HG03159 (cell line): ENCODE data around the gene OR6V1.

ENCODE experiments used
- ATAC-seq: cut with Tn5 transposase; IDR thresholded peaks from one replicate; pipeline ENCODE4 v1.9.1; 2021; ENCODE audit warnings: mild to moderate bottlenecking, moderate library complexity; ENCODE audit not compliant: unreplicated experiment

The OR6V1 gene, protein sequence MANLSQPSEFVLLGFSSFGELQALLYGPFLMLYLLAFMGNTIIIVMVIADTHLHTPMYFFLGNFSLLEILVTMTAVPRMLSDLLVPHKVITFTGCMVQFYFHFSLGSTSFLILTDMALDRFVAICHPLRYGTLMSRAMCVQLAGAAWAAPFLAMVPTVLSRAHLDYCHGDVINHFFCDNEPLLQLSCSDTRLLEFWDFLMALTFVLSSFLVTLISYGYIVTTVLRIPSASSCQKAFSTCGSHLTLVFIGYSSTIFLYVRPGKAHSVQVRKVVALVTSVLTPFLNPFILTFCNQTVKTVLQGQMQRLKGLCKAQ

DNA sequence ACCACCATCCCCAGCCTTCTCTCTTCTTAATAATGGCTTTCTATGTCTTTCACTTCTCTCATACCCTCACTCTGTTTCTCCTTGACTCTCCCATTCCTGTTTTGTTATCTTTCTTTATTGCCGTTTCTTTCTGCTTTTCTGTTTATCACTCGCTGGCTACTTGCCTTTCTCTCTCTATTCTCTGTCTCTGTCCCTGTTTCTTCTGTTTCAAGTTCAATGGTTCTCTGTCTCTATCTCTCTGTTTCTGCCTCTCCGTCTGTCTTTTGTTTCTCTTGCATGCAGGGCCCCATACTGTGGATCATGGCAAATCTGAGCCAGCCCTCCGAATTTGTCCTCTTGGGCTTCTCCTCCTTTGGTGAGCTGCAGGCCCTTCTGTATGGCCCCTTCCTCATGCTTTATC is at the start of gene OR6V1:
Gene OR6V1 (plus strand): TSS at position 301 of the 400 bp plus-strand sequence. CDS start 0 bp downstream, at position 301.
- ATAC-seq = no peak

DNA sequence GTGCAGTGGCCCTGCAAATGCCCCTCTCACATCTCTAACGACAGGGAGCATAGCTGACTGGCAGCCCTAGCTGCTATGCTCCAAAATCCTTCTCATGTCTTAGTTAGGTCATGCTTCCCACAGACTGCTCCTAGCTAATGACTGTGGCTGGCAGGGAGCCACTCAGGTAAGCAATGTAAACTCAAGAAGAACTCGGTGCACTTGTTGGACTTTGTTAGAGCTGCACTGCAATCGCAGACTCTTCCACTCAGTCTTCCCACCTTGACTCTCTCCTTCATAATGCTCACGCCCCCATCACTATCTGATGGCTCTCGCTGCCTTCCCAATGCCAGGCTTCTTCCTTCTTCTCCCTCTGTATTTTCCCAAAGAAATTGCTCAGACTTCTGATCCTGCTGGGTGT is 49.2 kb upstream of the OR6V1 start:
- no peak for ATAC-seq

DNA sequence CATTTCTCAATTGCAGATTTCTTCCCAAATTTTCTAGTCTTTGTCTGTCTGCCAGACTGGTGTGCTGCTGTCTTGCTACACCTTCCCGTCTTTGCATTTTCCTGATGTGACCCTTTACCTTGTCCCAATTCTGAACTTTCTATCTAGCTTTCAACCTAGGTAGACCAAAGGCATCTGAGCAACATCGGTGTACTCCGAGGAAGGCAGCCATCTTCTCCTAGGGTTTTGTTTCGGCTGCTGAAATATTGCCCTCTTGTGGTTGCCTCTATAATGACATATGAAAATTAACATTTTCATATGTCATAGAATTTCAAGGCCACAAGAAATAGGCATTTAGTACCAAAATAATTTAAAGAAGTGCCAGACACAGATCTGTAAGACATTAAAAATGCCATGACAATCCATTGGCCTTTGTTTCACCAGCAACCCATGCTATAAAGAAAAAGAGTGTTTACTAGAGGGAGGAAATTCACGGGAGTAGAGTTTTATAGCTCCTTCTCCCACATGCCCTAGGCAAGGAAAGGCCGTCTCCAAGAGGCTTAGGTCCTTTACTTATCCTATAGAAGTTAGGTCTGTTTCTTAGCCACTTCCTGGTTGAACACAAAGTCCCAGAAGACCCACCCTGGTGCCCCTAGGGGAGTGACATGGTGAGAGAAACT is 48.6 kb upstream of the OR6V1 start:
- ATAC-seq = peak; percentile 71

DNA sequence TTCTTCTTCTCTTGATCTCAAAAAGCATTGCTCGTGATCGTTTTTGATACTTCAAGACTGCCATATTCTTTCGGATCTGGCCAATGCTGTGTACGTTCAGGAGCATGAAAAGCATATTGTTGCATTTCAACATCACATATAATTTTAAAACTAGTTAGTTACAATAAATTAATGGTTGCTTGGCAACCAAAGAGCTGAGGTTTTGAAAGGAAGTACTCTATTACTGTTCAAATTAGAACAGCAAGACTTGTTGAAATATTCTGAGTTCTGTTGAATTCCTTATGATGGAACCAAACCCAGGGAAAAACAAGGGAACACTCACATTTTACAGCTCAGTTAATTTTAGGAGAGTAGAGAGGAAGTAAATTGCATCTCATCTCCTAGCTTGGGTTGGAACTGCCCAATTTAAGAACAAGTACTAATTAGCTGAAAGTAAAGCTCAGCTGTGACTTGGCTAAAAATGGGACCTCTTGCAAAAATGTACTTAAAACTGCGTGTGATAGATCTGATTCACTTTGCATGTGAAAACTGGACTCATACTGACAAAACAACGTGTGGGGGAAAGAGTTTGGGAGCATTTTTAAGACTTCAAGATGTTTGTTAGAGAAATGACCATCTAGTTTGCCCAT is 46.4 kb upstream of the OR6V1 start:
- no peak for ATAC-seq

DNA sequence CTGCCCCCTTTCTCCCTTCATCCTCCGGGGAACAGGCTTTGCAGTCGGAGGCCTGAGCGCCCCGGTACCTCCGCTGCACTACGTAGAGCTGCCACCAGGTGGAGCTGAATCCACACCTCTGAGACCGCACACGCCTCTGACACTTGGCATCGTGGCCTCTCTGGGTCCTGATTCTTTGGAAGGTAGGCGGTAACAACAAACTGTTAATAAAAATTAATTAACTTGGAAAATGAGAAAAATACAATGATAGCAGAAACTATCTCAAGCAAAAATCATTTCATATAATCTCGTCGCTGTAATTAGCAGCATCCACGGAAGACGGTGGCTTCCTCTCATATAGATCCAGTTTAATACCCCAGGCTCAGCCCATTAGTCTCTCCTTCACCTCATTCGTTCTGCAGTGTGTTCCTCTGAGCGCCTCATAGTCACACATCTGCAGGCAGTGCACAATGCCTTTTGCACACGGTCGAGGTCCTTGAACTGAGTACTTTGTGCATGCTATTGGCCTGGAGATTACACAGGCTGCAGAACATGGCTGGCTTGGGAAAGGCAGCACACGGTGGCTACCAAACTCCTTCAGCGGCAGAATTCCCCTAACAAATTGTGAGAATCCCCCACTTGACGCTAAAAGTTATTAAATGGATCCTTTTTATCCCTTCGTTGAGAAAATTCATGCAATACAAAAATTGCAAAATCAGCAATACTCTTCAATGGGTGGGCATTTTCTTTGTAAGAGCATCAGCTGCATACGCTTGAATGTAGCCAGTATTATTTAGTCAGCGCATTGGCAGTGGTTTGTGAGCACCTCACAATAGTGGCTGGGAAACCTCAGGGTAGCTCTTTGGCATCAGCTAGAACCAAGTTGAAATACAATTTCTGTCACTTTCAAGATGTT is 43.9 kb upstream of the OR6V1 start:
- peak; percentile 80 for ATAC-seq

DNA sequence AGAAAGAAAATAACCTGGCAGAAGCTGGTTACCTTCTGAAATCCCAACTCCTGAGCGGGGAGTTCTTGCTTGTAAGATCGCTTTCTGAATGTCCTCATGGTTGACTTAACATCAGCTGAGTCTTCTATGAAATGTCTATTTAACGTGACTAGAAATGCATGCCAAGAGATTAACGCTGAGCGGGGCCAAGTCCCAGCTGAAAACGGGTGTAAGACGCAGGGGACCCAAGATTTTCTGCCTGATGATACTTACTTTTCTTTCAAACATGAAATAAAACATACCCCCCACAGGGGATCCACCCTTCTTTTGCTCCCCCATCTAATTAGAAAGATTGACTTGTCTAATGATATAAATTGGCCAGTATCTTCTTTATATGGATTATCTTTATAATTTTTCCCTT is 40.1 kb upstream of the OR6V1 start:
- ATAC-seq = no peak

DNA sequence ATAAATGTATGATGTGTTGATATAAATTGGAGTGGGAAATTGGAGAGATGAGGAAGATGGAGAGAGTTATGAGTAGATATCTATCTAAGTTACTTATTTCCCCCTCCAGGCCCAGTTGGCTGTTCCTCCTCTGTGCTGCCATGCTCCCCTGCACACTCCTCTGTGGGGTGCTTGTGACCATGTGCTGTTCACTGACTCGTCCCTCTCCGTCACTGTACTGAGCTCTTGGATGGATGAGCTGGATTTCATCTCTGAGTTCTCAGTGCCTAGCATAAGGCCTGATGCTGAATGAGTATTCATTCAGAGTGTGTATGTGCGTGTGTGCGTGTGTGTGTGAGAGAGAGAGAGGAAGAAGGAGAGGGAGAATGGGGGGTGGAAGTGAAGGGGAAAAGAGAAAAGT is 39.7 kb upstream of the OR6V1 start:
- ATAC-seq = no peak

DNA sequence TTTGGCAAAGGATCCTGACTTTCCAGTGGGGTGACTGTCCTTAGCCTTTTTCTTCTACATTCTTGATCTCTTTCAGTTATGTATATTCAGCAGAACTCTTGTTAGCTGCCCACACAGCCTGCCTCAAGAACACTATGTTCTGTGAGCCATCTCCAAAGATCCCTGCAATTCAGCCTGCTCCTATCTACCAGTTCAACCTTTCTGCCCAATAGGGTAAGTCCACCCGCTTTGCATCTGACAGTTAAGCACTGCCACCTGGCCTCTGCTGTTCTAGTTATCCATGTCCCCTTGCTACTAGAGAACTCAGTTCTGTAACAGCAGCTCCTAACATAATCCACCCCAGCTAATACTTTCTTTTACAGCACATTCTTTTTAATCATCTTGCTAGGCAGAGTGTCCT is 38.7 kb upstream of the OR6V1 start:
- ATAC-seq = no peak

DNA sequence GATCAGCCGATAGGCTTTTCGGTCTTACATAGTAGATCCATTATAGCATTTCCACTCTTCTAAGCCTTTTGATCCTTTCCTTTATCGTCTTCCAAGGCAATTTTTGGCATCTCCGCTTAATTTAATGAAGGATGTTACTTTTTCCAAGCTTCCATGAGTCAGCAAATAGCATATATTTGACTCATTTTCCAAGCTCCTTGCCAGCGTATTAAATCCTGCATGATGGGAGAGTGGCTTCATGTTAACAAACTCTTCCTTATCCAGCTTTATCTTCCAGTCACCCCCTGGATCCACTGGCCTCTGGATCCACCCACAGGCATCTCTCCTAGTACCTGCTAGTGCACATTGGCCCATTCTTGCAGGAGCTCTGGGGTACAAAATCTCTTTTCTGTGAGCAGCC is 38.2 kb upstream of the OR6V1 start:
- no peak for ATAC-seq

DNA sequence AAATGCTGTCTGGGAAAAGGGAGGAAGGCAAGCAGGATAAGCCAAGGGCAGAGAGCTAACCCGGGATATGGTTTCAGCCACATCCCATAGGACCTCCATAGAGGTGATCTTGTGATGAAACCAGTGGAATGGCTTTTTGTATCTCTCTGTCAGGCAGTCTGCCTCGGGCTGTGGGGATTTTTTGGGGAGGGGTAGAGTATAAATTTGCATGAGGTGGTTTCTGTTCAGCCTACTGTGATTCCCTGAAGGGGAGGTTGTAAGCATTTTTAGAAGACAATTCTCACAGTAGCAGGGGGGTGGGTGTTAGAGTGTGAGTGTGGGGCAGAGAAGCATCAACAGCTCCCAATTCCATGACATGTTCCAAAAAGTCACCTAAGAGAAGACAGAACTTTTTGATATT is 37.1 kb upstream of the OR6V1 start:
- peak; percentile 94 for ATAC-seq

DNA sequence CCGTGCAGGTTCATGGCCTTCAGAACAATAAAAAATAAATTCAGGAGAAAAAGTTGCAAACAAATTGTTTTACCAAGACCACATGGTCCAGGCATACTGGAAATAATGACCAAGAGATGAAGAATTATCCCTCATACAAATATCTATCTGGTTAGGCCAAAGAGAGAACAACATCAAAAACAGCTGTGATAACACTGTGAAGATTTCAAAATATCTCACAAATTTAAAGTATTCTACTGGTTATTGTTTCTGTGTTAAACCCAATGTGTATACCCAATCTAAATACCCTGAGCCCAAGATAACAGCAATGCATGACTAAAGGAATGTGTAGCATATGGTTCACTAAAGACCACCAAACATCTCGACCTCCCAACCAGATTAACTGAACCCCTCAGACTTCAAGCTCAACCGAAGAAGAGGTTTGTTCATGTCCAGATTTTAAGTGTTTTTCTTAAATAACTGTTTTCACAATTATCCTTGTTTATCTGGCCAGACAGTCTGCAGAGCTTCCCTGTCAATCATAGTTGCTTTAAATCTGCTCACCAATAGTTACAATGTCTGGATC is 36.1 kb upstream of the OR6V1 start:
- no peak for ATAC-seq

DNA sequence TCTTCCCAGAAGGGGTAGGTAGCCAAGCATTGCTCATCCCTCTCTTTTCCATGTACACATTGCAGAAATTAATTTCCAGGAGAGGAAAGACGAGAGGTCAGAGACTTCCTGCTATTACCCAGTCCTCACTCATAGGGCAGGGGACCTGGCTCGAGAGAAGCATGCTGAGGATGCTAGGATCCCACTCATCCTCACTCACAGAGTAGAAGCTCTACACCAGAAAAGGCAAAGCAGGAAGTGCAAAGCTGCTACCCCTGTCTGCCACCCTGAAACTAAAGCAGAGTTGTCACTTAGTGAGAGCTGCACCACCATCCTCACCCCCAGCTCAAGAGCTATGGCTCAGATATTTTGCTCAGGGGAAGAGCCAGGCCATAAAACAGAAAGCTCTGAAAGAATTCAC is 35.1 kb upstream of the OR6V1 start:
- no peak for ATAC-seq

DNA sequence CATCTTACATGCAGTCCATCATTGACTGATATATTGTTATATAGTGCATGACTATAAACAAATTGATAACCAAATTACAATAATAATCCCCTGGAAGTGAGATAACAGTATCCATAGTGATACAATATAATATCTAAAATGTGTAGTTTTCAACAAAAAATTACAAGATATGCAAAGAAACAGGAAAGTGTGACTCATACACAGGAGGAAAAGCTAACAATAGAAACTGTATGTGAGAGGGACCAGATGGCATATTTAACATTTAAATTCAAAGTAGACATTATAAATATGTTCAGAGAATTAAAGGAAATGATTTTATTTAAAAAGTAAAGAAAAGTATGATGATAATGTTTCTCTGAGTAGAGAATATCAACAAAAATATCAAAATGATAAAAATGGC is 33.2 kb upstream of the OR6V1 start:
- no peak for ATAC-seq

DNA sequence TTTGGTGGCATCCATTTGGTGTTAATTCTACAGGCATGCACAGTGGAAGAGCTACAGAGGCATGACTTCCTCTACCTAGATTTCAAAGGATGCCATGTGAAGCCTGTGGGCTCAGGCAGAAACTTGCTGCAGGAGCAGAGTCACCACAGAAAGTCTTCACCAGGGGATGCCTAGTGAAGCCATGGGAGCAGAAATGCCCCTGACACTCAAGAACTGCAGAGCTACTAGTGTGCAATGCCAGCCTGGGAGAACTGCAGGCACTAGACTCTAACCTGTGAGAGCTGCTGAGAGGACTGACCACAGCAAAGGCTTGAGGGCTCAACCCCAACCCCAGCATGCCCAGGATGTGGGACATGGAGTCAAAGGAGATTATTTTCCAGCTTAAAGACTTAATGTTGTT is 29.1 kb upstream of the OR6V1 start:
- no peak for ATAC-seq

DNA sequence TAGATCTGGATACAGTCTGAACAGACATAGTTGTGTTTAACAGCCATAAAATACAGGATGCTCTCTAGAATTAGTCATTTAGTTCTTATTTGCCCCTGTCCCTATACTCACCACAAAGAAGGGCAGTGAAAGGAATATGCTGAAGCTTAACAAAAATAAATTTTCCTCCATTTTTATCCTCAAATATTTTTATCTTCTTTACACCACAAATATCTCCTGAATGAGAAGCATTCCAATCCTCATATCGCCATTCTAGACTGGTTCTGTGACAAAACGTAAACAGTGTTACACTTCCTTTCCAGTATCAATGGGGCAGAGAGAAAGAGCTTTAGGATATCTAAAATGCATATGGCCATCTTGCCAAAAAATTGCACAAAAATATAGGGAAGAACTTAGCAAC is 26.8 kb upstream of the OR6V1 start:
- no peak for ATAC-seq

DNA sequence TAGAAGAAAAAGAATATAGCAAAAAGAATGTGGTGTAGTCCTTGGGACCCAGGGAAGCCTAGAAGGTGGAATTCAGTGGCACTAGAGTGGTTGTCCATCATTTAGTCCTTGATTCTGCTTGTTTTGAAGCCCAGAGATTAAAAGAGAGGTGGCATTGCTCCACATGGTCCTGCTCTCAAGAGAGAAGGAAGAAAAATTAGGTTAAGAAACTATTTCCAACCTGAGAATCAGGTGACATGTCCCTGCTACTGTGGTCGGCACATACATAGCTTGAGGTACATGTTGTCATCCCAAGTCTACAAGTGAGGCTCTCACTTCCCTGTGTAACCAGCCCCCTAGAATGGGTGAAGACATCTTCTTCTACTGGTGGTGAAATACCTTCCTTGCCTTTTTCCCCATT is 25.1 kb upstream of the OR6V1 start, which contains the start of gene OR9A2:
Gene OR9A2 (minus strand): TSS at position 101 of the 400 bp plus-strand sequence. CDS start 0 bp downstream, at position 101.
- no peak for ATAC-seq

DNA sequence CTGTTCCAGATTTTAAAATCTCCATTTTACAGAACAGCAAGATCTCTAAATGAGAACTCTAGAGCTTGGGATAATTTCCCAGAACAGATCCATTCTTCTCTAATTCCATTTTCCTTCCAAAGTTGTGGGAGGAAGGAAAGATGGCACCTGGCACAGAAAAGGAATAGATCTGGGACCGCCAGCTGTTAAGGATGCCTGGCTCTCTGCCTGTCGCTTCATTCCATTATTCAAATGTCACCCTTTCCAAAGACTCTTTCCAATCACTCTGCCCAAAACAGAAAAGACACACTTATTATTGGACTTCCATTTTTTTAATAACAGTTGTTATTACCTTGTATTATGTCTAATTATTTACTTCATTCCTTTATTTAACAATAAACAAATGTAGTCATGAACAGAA is 24.5 kb upstream of the OR6V1 start:
- ATAC-seq = no peak

DNA sequence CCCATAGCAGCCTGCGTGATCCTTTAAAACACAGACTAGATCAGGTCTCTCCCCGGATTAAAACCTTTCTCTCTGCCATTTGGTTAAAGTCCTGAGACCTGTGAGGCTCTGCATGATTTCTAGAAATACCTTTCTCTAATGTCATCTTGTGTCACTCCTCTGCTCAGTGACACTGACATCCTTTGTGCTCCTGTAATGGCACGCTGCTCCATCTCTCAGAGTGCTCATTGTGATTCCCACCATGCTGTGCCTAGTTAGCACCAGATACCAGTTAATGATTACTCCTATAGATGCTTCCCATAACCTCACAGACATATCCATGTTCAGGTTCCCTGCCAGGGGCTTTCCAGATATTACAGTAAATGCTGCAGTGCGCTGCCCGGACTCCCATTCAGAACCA is 13.5 kb upstream of the OR6V1 start:
- no peak for ATAC-seq

DNA sequence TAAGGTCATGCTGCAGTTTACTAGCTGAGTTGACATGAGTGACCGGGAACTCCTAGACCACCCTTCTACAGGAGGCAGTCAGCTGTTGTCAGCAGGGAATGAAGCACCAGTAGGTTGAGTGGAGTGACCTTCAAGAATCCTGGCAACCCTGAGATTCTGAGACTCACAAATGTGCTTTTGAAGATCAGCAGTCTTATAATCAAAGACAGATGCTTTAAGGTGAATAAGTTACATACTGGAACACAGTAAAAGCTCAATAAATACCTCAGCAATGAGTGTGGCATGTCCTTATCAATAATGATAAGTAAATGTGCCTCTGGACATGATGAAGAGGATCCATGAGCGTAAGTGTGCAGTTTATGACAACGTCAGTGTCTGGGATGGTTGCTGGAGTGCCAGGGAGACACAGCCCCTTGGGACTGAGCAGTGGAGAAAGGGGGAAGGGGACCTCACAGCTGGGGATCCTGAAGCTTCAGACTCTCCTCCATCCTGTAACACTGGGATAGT is 11.9 kb upstream of the OR6V1 start:
- ATAC-seq = no peak

DNA sequence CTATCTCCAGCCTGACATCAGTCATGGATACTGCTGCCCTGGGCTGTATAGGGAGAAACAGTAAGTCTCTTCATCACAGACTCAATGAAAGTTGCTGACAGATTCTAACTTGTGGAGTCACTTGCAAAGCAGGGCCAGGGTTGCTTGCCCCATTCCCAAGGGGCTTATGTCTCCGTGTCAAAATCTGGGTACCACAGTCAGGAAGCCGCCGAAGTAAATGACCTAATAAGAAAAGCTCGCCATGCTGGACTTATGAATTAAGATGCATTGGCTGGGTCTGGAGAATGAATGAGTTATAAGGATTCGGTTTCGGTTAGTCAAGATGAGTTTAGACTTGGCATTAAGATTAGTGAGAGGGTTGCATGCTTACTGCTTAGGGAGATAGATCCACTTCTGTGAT is 10.8 kb upstream of the OR6V1 start:
- no peak for ATAC-seq
